OCI-LY3 (cell line): ENCODE data around the gene SFI1.

Source experiments
- CTCF ChIP-seq: fragments of 200-600, 300-600 bp; sonication (generic); IDR thresholded peaks from 2 replicates; pipeline ENCODE4 v1.5.1; 2014; ENCODE audit warnings: antibody characterized with exemption, low read length, low read depth
- EZH2phosphoT487 ChIP-seq: fragments of 200-600 bp; shearing (Covaris generic); IDR thresholded peaks from 2 replicates; pipeline ENCODE4 v1.6.1; 2018; ENCODE audit warnings: antibody characterized with exemption, mixed run types, low read depth

GRCh38 chr22:31637447-31637890 is 141.1 kb downstream of the SFI1 start:
- TF ChIP-seq CTCF (no peak), EZH2phosphoT487 (no peak)
